Kasumi-1 (cell line): Measurements from ENCODE around the gene CCM2L.
"Not testable (repeated sequence)": the region's sequence is repeated elsewhere in the genome, so short reads cannot be mapped to it uniquely, and the experiment has no call there.

Experiments used
- DNase-seq, 2 experiments: peaks; one replicate each; lab custom pipeline; 2025; lab: John Stamatoyannopoulos, UW

CCM2L gene

GRCh38 chr20:32031007-32031958 lies 21.0 kb downstream of the CCM2L start:
- peak; percentile 58 to 69 for DNase-seq

- DNase-seq = no peak
Measured at GRCh38 chr20:32033316-32033715, 23.1 kb downstream of the CCM2L start.

- DNase-seq = not testable (repeated sequence)
Measured at GRCh38 chr20:32033721-32034120, 23.5 kb downstream of the CCM2L start.

- peak; percentile 52 to 65 for DNase-seq
Measured at GRCh38 chr20:32034581-32035425, 24.6 kb downstream of the CCM2L start.

DNA sequence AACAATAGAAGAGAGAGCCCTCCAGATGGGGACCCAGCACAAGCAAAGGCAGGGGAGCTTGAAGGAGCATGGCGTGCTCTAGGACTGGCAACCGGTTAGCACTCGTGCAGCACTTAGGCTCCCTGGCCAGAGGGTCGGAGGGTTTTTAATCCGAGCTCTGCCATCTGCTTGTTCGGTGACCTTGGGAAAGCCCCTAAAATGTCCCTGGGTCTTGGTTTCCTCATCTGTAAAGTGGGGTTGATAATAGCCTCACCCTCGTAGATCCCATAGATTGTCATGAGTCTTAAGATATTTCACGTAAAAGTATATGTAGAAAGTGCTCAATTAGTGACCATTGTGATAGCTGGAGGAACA lies 25.2 kb downstream of the CCM2L start:
- DNase-seq = no peak

- DNase-seq = no peak
Measured at GRCh38 chr20:32036252-32036651, 26.0 kb downstream of the CCM2L start.

DNA sequence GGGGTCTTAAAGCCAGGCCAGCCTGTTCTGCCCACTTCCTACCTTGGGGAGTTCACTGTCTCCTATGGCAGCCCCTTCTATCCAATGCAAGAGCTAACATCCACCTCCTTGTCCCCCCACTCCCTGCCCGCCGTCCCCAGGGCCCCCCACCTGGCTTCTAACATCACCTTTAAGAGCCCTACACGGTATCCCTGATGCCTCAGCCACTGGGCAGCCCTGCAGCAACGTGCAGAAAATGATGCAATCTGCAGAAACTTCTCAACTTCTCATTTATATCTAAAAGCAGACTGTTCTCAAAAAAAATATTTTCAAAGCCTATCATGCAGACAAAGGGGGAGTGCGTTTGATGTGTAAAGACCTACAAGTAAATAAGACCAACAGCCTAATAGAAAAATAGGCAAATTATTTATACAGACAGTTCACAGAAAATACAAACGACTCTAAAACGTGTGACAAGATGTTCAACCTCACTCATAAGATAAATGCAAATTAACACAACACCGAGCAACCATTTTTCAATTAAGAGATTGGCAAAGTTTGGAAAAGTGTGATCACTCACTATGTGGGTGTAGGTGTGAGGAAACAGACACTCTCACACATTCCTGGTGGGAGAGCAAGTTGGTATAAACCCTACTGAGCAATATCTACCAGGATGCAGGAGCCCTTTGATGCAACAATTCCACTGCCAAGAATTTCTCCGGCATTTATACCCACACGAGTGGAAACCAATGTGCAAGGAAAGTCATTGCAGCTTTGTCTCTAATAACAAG lies 26.7 kb downstream of the CCM2L start:
- no peak for DNase-seq

DNA sequence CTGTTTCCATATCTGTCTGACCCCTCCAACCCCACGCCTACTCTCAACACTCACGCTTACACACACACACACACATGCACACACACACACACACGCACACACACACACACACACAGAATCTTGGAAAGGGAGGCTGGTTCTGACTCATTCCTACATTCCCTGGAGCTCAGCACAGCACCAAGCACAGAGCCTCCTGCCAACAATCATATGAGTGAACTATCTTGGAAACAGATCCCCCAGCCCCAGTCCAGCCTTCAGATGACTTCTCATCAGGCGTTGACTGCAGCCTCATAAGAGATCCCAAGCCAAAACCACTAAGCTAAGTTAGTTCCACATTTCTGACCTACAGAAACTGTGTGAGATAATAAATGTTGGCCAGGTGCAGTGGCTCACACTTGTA lies 27.7 kb downstream of the CCM2L start:
- no peak for DNase-seq

DNA sequence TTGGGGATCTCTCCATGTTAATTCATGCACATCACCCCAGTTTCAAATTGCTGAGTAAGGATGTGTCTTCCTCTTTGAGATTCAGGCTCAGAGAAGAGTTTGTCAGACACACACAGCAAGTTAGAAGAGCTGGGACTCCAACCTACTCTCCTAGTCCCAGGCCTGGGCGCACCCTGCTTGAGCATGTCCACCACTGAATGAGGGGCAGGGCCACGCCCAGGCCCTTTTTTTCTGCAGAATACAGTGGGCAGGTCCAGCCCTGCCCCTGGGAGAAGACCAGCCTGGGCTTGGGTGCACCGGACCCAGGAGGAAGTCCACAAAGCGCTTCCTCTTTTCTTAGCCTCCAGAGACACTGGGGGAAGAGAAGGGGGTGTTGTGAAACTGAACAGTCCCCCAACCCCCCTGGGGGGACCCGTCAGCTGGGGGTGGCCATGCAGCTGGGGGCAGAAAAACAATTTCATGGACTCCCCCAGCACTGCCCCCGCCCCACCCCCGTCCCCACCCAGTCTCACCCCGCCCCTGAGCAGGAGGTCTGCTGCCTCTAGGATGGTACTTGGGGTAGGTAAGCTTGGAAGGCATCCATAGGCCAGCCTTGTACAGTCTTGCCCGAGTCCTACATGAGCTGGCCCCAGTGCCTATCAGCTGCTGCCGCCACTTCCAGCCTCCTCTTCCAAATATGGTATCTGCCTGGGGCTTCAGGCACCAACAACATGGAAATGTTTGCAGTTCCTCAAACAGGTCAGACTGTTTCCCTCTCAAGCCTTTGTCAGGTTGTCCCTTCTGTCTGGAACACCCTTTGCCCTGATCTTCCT lies 30.1 kb downstream of the CCM2L start:
- DNase-seq = peak; percentile 81 to 88

DNA sequence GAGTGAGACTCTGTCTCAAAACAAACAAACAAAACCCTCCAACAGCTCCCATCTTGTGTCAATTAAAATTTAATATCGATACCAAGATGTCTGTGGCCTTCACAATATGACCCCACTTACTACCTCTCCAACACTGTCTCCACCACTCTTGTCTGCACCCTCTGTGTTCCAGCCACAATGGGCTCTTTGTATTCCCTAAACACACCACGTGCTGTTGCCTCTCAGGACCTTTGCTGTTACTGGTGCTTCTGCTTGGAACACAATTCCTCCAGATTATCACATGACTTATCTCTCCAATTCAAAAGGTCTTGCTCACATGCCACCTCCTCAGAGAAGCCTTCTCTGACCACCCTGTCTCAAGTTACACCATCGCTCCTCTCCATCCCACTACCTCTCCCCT lies 35.8 kb downstream of the CCM2L start:
- DNase-seq = no peak

DNA sequence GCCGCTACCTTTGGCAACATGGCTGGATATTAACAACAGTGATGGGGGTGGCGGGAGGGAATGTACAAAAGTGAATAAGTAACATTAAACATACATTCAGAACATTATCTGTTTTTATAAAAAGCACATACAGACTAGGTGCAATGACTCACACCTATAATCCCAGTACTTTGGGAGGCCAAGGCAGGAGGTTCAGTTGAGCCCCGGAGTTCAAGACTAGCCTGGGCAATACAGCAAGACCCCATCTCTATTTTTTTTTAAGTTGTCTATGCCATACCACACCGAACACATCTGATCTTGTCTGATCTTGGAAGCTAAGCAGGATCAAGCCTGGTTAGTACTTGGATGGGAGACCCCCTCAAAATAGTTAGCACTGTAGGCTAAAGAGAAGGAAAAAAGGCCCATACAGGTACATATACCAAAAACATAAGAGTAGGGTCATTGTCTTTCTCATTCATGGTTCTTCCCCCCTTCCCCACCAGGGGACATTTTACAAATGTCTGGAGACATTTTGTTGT lies 40.1 kb downstream of the CCM2L start:
- DNase-seq = no peak

GRCh38 chr20:32050851-32051556 lies 40.8 kb downstream of the CCM2L start:
- DNase-seq = peak; percentile 52 to 65

DNA sequence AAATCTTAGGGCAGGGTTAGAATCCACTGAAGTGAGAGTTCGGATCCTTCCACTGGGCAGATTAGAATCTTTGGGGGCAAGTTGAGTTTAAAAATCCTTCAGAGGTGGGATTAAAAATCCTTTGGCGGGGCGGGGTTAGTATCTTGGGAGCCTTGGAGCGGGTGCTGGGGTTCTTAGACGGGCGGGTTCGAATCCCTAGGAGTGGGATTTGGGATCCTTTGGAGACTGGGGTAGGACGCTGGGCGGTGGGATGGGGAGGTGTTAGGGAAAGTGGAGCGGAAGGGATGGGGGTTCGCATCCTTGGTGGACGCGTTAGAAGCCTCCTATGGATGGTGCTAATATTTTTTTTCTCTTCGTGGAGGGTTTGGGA lies 41.5 kb downstream of the CCM2L start:
- no peak for DNase-seq

GRCh38 chr20:32052090-32052777 lies 42.0 kb downstream of the CCM2L start, which contains the start of gene HCK:
Gene HCK, plus strand, starts transcription at chr20:32052242.
- DNase-seq = no peak

- DNase-seq = no peak
Measured at GRCh38 chr20:32052778-32053362, 42.6 kb downstream of the CCM2L start.

GRCh38 chr20:32053648-32054047 lies 43.4 kb downstream of the CCM2L start:
- DNase-seq = no peak

DNA sequence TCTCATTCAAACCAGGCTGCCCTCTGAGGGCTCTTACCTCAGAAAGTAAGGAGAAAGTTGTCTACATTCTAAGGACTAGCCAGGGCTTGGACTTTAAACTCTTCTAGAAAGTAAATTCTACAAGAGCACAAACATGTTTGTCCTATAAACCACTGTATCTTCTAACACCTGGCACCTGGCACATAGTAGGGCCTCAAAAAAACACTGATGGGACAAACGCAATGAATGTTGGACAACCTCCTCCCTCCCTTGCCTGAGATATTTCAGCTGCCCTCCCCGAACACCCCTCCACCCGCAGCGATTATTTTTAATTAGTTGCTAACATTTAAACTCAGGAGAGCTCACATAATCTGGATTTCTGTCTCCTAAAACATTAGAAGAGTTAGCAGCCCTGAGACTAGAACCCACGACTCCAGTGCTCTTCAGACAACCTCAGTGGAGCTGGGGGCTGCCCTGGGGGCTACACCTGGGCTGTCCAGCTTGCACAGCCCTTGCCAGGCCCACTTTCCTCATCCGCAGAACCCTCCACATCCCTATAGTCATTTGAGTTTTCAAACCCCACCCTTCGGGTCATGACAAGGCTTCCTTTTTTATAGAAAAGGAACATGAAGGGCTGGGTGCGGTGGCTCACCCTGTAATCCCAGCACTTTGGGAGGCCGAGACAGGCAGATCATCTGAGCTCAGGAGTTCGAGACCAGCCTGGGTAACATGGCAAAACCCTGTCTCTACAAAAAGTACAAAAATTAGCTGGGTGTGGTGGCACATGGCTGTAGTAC lies 46.7 kb downstream of the CCM2L start:
- DNase-seq = no peak

GRCh38 chr20:32057656-32058184 lies 47.5 kb downstream of the CCM2L start:
- no peak for DNase-seq
